WTC11 (cell line): Measurements from ENCODE around the gene ZSCAN10. TPM values are rescaled to one million over a fixed set of nuclear protein-coding genes. Genes with fewer than 3 reads are reported as not detected.
"Not testable (repeated sequence)": the region's sequence is repeated elsewhere in the genome, so short reads cannot be mapped to it uniquely, and the experiment has no call there.

ENCODE experiments used
- ATAC-seq: fragments of 200-7000 bp; cut with Tn5 transposase; 2 replicates; pipeline ENCODE4 v1.10.0; 2021; ENCODE audit warnings: mild to moderate bottlenecking, moderate library complexity
- CTCF ChIA-PET: fragments of 300-600 bp; sonication (Branson Sonifier 250); formaldehyde crosslinking; loops from one replicate; lab custom pipeline; 2021; ENCODE audit warnings: antibody characterized with exemption; lab: Charles Lee
- POLR2A ChIA-PET: fragments of 350-600 bp; sonication (Branson Sonifier 250); formaldehyde crosslinking; loops from one replicate; lab custom pipeline; 2021; ENCODE audit warnings: antibody characterized with exemption; lab: Charles Lee
- DNase-seq: peaks from one replicate; pipeline ENCODE4 v3.0.0; 2021; ENCODE audit warnings: low spot score
- H3K27ac Mint-ChIP-seq: 2 replicates; pipeline ENCODE4 v1.8.0; 2021; ENCODE audit warnings: mixed read lengths
- H3K27me3 Mint-ChIP-seq: 2 replicates; pipeline ENCODE4 v1.8.0; 2021; ENCODE audit warnings: low read depth, mild to moderate bottlenecking, moderate library complexity, mixed read lengths
- H3K36me3 Mint-ChIP-seq: 2 replicates; pipeline ENCODE4 v1.8.0; 2021; ENCODE audit warnings: mixed read lengths
- H3K4me1 Mint-ChIP-seq: 2 replicates; pipeline ENCODE4 v1.8.0; 2022; ENCODE audit warnings: mixed read lengths
- H3K4me3 Mint-ChIP-seq: 2 replicates; pipeline ENCODE4 v1.8.0; 2021; ENCODE audit warnings: mild to moderate bottlenecking, moderate library complexity, mixed read lengths
- H3K9me3 Mint-ChIP-seq: 2 replicates; pipeline ENCODE4 v1.8.0; 2021; ENCODE audit warnings: mixed read lengths
- ELF4 ChIP-seq: sonication (generic); formaldehyde crosslinking; IDR thresholded peaks from 2 replicates; pipeline ENCODE4 v1.8.1; 2022; ENCODE audit warnings: low read depth, mild to moderate bottlenecking, moderate library complexity, missing genetic modification reagents
- ETV6 ChIP-seq: sonication (generic); formaldehyde crosslinking; IDR thresholded peaks from 2 replicates; pipeline ENCODE4 v1.8.1; 2022; ENCODE audit warnings: mild to moderate bottlenecking, missing genetic modification reagents
- GABPB1 ChIP-seq: sonication (generic); formaldehyde crosslinking; IDR thresholded peaks from 2 replicates; pipeline ENCODE4 v1.8.1; 2023; ENCODE audit warnings: mild to moderate bottlenecking, missing genetic modification reagents
- GRHL2 ChIP-seq: fragments of 250-450 bp; sonication (Bioruptor Pico); IDR thresholded peaks from 2 replicates; pipeline ENCODE4 v1.8.0; 2022; ENCODE audit warnings: mild to moderate bottlenecking, moderate library complexity; ENCODE audit not compliant: insufficient replicate concordance, severe bottlenecking
- MYBL2 ChIP-seq: sonication (generic); formaldehyde crosslinking; IDR thresholded peaks from 2 replicates; pipeline ENCODE4 v1.8.1; 2023; ENCODE audit warnings: mild to moderate bottlenecking, moderate library complexity, missing genetic modification reagents
- NFYB ChIP-seq: sonication (generic); formaldehyde crosslinking; conservative IDR thresholded peaks from 2 replicates; pipeline ENCODE4 v1.8.0; 2022; ENCODE audit warnings: low read depth, missing genetic modification reagents
- PRRX2 ChIP-seq: fragments of 250-450 bp; sonication (Bioruptor Pico); IDR thresholded peaks from 2 replicates; pipeline ENCODE4 v1.8.0; 2021; ENCODE audit warnings: mild to moderate bottlenecking
- RELA ChIP-seq: sonication (generic); formaldehyde crosslinking; IDR thresholded peaks from 2 replicates; pipeline ENCODE4 v1.8.1; 2022; ENCODE audit warnings: missing genetic modification reagents, mild to moderate bottlenecking, borderline replicate concordance
- RORB ChIP-seq: fragments of 250-450 bp; sonication (Bioruptor Pico); IDR thresholded peaks from 2 replicates; pipeline ENCODE4 v1.9.0; 2021; ENCODE audit warnings: mild to moderate bottlenecking
- SP1 ChIP-seq: sonication (generic); formaldehyde crosslinking; conservative IDR thresholded peaks from 2 replicates; pipeline ENCODE4 v1.8.1; 2022; ENCODE audit warnings: missing genetic modification reagents
- TCF7 ChIP-seq: sonication (generic); formaldehyde crosslinking; IDR thresholded peaks from 2 replicates; pipeline ENCODE4 v1.8.0; 2022; ENCODE audit warnings: mild to moderate bottlenecking, low read depth, missing genetic modification reagents, moderate library complexity
- ZNF121 ChIP-seq: sonication (generic); formaldehyde crosslinking; IDR thresholded peaks from 2 replicates; pipeline ENCODE4 v1.8.0; 2023; ENCODE audit warnings: missing genetic modification reagents
- ZNF232 ChIP-seq: sonication (generic); formaldehyde crosslinking; IDR thresholded peaks from 2 replicates; pipeline ENCODE4 v1.8.0; 2022; ENCODE audit warnings: mild to moderate bottlenecking, missing genetic modification reagents
- total RNA-seq: library from RNA; stranded (reverse); gene quantifications from 3 replicates; pipeline ENCODE4 v1.2.3, GENCODE V29; 2021
- TF ChIP-seq, protein P1 (sequence below): sonication (generic); formaldehyde crosslinking; IDR thresholded peaks from 2 replicates; pipeline ENCODE4 v1.8.1; 2023; ENCODE audit warnings: mild to moderate bottlenecking, missing genetic modification reagents
- TF ChIP-seq, protein P2 (sequence below): fragments of 250-450 bp; sonication (Bioruptor Pico); IDR thresholded peaks from 2 replicates; pipeline ENCODE4 v1.9.0; 2021; ENCODE audit warnings: mild to moderate bottlenecking
- TF ChIP-seq, protein P3 (sequence below): sonication (generic); formaldehyde crosslinking; IDR thresholded peaks from 2 replicates; pipeline ENCODE4 v1.8.1; 2022; ENCODE audit warnings: mild to moderate bottlenecking, missing genetic modification reagents, moderate library complexity, borderline replicate concordance
- TF ChIP-seq, protein P4 (sequence below): sonication (generic); formaldehyde crosslinking; IDR thresholded peaks from 2 replicates; pipeline ENCODE4 v1.8.1; 2022; ENCODE audit warnings: mild to moderate bottlenecking, moderate library complexity, missing genetic modification reagents
- TF ChIP-seq, protein P5 (sequence below): sonication (generic); formaldehyde crosslinking; IDR thresholded peaks from 2 replicates; pipeline ENCODE4 v1.8.0; 2023; ENCODE audit warnings: missing genetic modification reagents
- TF ChIP-seq, protein P6 (sequence below): fragments of 250-450 bp; sonication (Bioruptor Pico); conservative IDR thresholded peaks from 2 replicates; pipeline ENCODE4 v1.9.0; 2021; ENCODE audit warnings: mild to moderate bottlenecking

The ZSCAN10 gene
- total RNA-seq, 1 experiment from 2014 or later, result 263 TPM

DNA sequence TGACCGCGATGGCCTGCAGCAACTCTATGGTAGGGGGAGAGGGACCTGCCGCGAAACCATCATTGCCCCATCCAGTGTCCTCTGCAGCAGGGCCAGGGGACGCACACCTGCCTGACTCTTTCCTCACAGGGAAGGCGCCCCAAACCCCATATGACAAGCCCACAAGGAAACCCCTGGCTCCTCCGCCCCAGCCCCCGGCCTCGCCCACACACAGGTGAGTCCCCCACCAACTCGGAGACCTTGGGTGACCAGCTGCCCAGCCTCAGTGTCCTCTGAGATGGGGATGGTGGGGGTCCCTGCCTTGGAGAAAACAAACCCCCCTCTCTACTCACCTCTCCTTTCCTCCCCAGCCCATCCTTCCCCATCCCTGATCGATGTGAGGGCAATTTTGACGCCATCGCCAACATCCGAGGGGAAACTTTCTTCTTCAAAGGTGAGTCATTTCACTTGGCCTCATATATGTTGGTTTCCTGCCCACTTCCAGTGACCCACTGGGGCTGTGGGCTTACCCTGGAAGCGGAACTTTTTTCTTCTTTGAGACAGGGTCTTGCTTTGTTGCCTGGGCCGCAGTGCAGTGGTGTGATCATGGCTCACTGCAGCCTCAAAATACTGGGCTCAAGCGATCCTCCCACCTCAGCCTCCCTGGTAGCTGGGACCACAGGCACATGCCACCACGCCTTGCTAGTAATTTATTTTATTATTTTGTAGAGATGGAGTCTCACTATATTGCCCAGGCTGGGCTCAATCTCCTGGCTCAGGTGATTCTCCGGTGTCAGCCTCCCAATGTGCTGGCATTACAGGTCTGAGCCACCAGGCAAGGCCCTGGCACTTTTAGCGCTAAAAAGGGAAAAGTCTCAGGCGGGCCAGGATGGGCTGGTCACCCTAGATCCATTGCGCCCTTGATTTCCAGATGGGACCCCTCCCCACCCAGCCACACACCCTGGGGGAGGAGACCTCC is 41.6 kb downstream of the ZSCAN10 start:
- Mint-ChIP-seq H3K4me1 (peaks cover 26% of the 10 kb centered on the region), H3K4me3 (peak overlapping the region; percentile 20; the same call in 1 of the 2 replicates), H3K27ac (no peak overlapping the region), H3K36me3 (peaks cover 7% of the 10 kb centered on the region), H3K27me3 (peaks cover 3% of the 10 kb centered on the region; the same call in 1 of the 2 replicates), H3K9me3 (0 out of 2 replicates have a peak, but pooled peaks cover 1% of the 10 kb centered on the region)
- POLR2A ChIA-PET, result interaction anchor here (1.3 to 3.2 kb wide), 5 partner anchors 26 to 54 kb away, joined by 5 to 29 read pairs (median 8); partner anchors contain the start of gene ZSCAN10
- ATAC-seq, result no peak
- TF ChIP-seq ZNF121 (CRISPR knock-in tag) (peak; percentile 55), NFYB (CRISPR knock-in tag) (no peak), PRRX2 (no peak)
- TF ChIP-seq, protein P1, sequence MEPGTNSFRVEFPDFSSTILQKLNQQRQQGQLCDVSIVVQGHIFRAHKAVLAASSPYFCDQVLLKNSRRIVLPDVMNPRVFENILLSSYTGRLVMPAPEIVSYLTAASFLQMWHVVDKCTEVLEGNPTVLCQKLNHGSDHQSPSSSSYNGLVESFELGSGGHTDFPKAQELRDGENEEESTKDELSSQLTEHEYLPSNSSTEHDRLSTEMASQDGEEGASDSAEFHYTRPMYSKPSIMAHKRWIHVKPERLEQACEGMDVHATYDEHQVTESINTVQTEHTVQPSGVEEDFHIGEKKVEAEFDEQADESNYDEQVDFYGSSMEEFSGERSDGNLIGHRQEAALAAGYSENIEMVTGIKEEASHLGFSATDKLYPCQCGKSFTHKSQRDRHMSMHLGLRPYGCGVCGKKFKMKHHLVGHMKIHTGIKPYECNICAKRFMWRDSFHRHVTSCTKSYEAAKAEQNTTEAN (CRISPR knock-in tag), result no peak
- CTCF ChIA-PET, result interaction anchor here (0.9 to 3.6 kb wide), 26 partner anchors 8 to 117 kb away, joined by 3 to 109 read pairs (median 19); partner anchors contain the start of genes BICDL2, KREMEN2, MMP25 and PAQR4
- DNase-seq, result no peak

DNA sequence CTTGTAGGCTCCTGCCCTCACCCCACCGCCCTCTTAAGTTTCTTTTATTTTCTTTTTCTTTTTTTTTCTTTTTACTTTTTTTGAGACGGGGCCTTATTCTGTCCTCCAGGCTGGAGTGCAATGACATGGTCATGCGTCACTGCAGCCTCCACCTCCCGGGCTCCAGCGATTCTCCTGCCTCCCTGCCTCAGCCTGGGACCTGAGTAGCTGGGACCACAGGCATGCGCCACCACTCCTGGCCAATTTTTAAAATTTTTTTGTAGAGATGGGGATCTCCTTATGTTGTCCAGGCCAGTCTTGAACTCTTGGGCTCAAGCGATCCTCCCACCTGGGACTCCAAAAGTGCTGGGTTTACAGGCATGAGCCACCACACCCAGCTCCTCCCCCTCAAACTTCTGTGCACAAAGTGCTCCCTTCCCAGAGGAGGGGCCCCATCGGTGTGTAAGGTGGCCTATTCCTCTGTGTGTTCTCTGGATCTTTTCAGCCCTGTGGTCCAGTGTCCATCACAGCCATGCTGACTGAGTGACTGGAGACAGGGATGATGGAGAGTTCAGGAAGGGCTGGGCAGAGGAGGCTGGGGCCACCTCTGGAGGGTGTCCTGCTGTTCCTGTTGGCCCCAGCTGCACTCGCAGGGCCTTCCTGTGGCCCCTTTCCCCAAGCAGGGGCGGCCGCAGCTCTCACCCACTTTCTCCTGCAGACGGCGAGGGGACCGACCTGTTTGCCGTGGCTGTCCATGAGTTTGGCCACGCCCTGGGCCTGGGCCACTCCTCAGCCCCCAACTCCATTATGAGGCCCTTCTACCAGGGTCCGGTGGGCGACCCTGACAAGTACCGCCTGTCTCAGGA is 42.5 kb downstream of the ZSCAN10 start:
- 0 out of 2 replicates have a peak, but pooled peaks cover 6% of the 10 kb centered on the region for H3K9me3 Mint-ChIP-seq
- TF ChIP-seq, protein P2, sequence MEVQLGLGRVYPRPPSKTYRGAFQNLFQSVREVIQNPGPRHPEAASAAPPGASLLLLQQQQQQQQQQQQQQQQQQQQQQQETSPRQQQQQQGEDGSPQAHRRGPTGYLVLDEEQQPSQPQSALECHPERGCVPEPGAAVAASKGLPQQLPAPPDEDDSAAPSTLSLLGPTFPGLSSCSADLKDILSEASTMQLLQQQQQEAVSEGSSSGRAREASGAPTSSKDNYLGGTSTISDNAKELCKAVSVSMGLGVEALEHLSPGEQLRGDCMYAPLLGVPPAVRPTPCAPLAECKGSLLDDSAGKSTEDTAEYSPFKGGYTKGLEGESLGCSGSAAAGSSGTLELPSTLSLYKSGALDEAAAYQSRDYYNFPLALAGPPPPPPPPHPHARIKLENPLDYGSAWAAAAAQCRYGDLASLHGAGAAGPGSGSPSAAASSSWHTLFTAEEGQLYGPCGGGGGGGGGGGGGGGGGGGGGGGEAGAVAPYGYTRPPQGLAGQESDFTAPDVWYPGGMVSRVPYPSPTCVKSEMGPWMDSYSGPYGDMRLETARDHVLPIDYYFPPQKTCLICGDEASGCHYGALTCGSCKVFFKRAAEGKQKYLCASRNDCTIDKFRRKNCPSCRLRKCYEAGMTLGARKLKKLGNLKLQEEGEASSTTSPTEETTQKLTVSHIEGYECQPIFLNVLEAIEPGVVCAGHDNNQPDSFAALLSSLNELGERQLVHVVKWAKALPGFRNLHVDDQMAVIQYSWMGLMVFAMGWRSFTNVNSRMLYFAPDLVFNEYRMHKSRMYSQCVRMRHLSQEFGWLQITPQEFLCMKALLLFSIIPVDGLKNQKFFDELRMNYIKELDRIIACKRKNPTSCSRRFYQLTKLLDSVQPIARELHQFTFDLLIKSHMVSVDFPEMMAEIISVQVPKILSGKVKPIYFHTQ (CRISPR knock-in tag), result no peak
- TF ChIP-seq GABPB1 (CRISPR knock-in tag) (no peak), ELF4 (CRISPR knock-in tag) (no peak), TCF7 (CRISPR knock-in tag) (no peak), MYBL2 (CRISPR knock-in tag) (no peak), RELA (no peak), SP1 (CRISPR knock-in tag) (no peak), ETV6 (CRISPR knock-in tag) (no peak), RORB (CRISPR knock-in tag) (no peak), NFYB (CRISPR knock-in tag) (no peak), ZNF232 (no peak), GRHL2 (CRISPR knock-in tag) (no peak)
- TF ChIP-seq, protein P3, sequence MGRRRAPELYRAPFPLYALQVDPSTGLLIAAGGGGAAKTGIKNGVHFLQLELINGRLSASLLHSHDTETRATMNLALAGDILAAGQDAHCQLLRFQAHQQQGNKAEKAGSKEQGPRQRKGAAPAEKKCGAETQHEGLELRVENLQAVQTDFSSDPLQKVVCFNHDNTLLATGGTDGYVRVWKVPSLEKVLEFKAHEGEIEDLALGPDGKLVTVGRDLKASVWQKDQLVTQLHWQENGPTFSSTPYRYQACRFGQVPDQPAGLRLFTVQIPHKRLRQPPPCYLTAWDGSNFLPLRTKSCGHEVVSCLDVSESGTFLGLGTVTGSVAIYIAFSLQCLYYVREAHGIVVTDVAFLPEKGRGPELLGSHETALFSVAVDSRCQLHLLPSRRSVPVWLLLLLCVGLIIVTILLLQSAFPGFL (CRISPR knock-in tag), result no peak
- TF ChIP-seq, protein P4, sequence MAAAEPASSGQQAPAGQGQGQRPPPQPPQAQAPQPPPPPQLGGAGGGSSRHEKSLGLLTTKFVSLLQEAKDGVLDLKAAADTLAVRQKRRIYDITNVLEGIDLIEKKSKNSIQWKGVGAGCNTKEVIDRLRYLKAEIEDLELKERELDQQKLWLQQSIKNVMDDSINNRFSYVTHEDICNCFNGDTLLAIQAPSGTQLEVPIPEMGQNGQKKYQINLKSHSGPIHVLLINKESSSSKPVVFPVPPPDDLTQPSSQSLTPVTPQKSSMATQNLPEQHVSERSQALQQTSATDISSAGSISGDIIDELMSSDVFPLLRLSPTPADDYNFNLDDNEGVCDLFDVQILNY (CRISPR knock-in tag), result no peak
- TF ChIP-seq, protein P5, sequence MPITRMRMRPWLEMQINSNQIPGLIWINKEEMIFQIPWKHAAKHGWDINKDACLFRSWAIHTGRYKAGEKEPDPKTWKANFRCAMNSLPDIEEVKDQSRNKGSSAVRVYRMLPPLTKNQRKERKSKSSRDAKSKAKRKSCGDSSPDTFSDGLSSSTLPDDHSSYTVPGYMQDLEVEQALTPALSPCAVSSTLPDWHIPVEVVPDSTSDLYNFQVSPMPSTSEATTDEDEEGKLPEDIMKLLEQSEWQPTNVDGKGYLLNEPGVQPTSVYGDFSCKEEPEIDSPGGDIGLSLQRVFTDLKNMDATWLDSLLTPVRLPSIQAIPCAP (CRISPR knock-in tag), result no peak
- TF ChIP-seq, protein P6, sequence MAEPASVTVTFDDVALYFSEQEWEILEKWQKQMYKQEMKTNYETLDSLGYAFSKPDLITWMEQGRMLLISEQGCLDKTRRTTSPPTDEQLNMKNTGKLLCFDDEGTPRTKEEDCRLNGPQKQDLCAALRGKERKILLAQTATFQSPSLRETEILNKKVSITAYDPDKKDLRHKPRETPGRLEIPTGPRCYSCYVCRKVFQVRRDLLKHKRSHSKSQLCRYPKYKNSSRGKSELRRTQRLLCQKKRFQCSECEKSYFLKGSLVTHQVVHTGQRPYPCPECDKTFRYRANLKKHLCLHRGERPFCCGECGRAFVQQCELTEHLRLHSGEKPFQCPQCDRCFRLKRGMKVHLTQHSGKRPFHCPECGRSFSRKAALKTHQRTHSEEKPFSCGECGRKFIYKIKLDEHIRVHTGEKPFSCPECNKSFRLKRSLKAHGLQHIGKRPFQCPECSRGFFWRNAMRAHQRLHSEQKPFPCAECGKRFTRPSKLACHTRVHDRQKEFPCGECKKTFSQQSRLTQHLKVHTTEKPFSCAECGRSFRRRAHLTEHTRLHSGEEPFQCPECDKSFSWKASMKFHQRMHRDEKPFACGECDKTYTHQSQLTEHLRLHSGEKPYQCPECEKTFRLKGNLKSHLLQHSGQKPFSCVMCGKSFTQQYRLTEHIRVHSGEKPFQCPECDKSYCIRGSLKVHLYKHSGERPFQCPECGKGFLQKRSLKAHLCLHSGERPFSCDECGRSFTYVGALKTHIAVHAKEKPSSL (CRISPR knock-in tag), result no peak
- DNase-seq, result no peak

DNA sequence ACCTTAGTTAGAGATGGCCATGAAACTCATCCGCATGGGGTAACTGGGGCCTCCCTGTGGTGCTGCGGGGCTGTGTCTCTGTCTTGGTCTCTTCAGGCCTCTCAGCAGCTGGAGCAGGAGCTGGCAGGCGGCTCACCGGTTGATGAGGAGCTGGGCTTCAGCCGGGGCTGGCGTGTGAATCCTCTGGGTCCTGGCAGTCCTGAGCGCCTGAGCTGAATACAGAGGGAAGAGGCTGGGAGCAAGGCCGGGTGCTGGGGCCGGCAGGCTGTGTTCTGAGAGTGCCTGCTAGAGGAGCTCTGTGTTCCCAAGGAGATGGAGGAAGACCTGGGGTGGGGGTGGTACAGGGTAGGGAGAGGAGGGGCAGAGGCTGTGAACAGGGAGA is 43.4 kb downstream of the ZSCAN10 start:
- not testable (repeated sequence) for H3K9me3 Mint-ChIP-seq, DNase-seq, H3K27me3 Mint-ChIP-seq, H3K27ac Mint-ChIP-seq, H3K4me3 Mint-ChIP-seq, ATAC-seq
- ChIA-PET CTCF (interaction anchor here (1.0 to 2.6 kb wide), 8 partner anchors 22 to 76 kb away, joined by 3 to 20 read pairs (median 4); partner anchors contain the start of gene ZNF205), POLR2A (interaction anchor here (1.3 kb wide), 1 partner anchor 95 kb away, joined by 6 read pairs; no protein-coding TSS in a partner anchor)
- Mint-ChIP-seq H3K4me1 (peaks cover 29% of the 10 kb centered on the region), H3K36me3 (peaks cover 15% of the 10 kb centered on the region)

More for the DNA sequence above, 42.5 kb downstream of the ZSCAN10 start:
- ChIA-PET POLR2A (interaction anchor here (1.3 kb wide), 1 partner anchor 94 kb away, joined by 6 read pairs; no protein-coding TSS in a partner anchor), CTCF (interaction anchor here (0.7 to 2.6 kb wide), 9 partner anchors 23 to 75 kb away, joined by 3 to 20 read pairs (median 4); partner anchors contain the start of gene ZNF205)
- no peak overlapping the region for H3K27ac Mint-ChIP-seq
- no peak overlapping the region; the same call in 1 of the 2 replicates for H3K4me3 Mint-ChIP-seq
- peaks cover 30% of the 10 kb centered on the region for H3K4me1 Mint-ChIP-seq
- ATAC-seq, result no peak
- H3K27me3 Mint-ChIP-seq, result peaks cover 3% of the 10 kb centered on the region; the same call in 1 of the 2 replicates
- peaks cover 12% of the 10 kb centered on the region for H3K36me3 Mint-ChIP-seq
